NCI-H2107 treated with DMSO at 0.1 percent for 48 hours (cell line): ENCODE measurements around the gene NDUFS2.
A peak's percentile ranks its signal among the peaks of the same experiment; 100 is the strongest.
"Not testable (repeated sequence)": the region's sequence is repeated elsewhere in the genome, so short reads cannot be mapped to it uniquely, and the experiment has no call there.

Experiments
- DNase-seq: peaks from one replicate; lab custom pipeline; 2025; ENCODE audit not compliant: unreplicated experiment; lab: John Stamatoyannopoulos, UW

Gene NDUFS2

GRCh38 chr1:161242313-161242712, 40.1 kb downstream of the NDUFS2 start:
- no peak for DNase-seq

GRCh38 chr1:161244888-161245287, 42.7 kb downstream of the NDUFS2 start:
- DNase-seq = no peak

DNA sequence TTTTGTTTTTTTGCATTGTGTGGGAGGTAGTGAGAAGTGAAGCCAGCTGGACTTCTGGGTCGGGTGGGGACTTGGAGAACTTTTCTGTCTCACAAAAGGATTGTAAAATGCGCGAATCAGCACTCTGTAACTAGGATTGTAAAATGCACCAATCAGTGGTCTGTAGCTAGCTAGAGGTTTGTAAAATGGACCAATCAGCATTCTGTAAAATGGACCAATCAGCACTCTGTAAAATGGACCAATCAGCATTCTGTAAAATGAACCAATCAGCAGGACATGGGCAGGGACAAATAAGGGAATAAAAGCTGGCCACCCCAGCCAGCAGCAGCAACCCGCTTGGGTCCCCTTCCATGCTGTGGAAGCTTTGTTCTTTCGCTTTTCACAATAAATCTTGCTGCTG, 47.9 kb downstream of the NDUFS2 start:
- DNase-seq = not testable (repeated sequence)

DNA sequence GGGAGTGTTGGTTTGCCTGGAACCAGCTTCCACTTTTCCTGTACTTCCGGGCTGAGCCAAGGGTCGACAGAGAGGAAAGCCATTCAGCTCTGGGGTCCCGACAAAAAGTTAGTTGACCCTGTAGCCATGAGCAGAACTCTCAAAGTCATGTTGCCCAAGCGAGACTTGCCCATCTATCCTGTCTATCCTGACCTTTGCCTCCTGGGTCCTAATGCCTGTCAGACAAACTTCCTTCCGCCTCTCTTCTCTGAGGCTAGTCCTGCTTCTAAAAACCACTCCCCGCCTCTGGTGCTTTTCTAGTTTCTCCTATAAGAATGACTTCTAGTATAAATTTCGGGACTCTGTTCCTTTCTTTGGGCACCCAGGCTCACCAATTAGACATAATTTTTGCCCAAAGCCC, 48.7 kb downstream of the NDUFS2 start:
- no peak for DNase-seq

- no peak for DNase-seq
These were observed 49.4 kb downstream of the NDUFS2 start for GRCh38 chr1:161251579-161251978.

DNA sequence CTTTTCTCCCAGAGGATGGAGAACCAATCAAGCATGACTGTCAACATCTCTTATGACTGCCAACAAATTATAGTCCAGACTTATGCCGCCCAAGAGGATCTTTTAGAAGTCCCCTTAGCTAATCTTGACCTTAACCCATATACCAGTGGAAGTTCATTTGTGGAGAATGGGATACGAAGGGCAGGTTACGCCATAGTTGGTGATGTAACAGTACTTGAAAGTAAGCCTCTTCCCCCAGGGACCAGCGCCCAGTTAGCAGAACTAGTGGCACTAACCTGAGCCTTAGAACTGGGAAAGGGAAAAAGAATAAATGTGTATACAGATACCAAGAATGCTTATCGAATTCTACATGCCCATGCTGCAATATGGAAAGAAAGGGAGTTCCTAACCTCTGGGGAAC, 53.1 kb downstream of the NDUFS2 start:
- DNase-seq = not testable (repeated sequence)

GRCh38 chr1:161255955-161256520, 53.9 kb downstream of the NDUFS2 start:
- DNase-seq = not testable (repeated sequence)

DNA sequence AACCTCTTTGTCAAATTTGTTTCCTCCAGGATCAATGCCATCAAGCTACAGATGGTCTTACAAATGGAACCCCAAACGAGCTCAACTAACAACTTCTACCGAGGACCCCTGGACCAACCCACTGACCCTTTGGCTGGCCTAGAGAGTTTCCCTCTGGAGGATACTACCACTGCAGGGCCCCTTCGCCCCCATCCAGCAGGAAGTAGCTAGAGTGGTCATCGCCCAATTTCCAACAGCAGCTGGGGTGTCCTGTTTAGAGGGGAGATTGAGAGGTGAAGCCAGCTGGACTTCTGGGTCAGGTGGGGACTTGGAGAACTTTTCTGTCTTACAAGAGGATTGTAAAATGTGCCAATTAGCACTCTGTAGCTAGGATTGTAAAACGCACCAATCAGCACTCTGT, 54.9 kb downstream of the NDUFS2 start:
- not testable (repeated sequence) for DNase-seq

DNA sequence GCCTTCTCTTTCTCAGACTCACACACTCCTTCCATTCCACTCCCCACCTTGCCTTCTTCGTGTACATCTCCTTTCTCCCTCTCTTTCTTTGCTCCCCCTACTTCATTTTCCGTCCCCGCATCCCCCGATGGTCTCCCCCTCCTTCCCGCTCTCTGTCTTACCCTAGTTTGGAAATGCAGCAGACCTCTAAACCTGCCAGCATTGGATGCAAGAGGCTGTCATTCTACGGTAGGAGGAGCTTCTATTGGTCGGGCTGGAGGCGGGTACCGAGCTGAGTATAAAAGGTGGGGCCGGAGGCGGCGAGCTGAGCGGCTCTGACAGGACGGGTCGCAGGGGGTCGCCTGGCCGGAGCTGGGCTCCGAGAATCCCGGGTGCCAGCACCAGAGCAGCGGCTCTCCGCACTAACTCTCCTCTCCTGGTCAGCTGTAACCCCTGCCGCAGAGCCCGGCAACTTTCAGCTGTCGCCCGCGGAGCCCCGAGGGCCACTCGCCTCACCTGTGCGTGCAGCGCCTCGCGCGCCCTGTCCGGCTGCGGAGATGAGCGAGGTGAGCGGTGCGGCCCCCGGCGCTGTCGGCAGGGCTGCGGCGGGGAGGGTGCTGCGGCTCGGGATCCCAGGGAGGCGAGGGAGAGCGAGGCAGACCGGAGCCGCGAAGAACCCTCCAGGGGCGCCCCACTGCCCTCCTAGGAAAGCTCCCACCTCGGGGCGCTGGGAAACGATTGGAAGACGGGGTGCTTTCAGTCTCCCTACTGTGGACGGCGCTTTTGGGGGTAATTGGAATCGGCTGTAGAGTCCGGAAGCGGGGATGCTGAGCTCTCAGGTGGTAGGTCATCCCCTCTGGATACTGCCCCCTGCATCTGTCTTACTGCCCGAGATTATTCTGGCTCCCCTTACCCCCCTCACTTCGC, 56.5 kb downstream of the NDUFS2 start, which contains the start of gene PCP4L1:
Gene PCP4L1 (plus strand): TSS at position 307 of the 906 bp plus-strand sequence. CDS start 230 bp downstream, at position 537.
- peak; percentile 45 for DNase-seq

- DNase-seq = no peak
These were observed 57.2 kb downstream of the NDUFS2 start for GRCh38 chr1:161259345-161259702.

DNA sequence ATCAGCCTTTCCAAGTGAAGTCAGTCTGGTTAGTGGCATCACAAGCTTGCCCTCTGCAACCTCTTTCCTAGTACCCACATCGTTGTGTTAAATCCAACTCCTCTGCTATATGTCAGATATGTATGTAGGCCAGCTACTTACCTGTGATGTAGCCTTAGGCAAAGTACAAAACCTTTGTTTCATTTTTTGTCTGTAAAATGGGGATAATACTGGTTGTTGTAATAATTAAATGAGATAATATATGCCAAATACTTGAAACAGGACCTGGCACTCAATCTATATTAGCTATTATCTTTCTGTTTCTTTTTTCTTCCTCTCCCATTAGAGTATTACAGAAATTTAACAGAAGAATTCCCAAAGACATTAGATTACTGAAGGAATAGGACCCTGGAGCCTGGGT, 57.6 kb downstream of the NDUFS2 start:
- DNase-seq = no peak

- DNase-seq = peak; percentile 49
These were observed 58.5 kb downstream of the NDUFS2 start for GRCh38 chr1:161260376-161261260.

DNA sequence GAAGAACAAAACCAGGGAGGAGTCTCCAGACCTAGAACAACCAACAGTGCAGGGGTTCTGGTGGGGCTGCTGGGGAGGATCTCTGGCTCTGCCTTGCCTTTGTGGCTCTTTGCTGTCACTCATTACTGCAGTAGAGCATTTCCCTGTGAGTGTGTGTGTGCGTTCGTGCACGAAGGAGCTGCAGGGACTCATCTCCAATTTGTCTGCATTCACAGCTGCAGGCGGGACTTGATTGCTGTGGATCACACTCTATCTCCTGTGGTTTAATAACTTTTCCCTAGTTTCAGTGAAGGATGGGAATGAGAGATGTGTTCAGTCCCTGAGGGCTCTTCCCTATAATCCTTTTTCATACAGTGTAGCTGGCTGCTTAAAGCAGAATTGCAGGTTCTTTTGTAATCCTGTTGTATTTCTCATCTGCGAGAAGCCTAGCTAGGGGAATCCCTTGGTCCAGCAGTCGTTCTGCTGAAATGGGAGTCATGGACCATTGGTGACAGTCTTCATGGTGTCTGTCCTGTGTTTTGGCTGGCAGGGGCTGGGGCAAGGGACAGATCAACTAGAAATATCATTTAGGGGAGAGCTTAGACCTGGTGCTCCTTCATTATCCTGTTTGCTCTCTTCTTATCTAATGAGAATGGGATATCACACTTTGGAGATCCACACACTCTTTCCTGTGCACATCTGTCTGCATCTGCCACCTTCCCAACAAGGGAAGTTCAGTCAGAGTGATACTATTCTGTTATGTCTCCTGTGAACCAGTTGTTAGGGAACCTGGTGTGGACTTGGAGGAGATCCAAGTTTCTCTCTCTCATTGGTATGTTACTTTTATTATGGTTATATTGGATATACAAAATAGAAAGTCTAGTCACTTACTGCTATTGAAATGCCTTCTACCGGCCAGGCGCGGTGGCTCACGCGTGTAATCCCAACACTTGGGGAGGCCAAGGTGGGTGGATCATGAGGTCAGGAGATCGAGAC, 59.4 kb downstream of the NDUFS2 start:
- DNase-seq = no peak
